Stimulated activated CD8-positive, alpha-beta memory T cell treated with anti-CD3 and anti-CD28 coated beads, Interleukin-2, amount 100 ng/mL, for 1 hour (primary cell): ENCODE results near the gene KMT2D.

Experiments
- DNase-seq, 2 donors: peaks; one replicate each; pipeline ENCODE4 v3.0.0-alpha.2; 2020; ENCODE audit warnings: low read depth in 2 of 2

Gene KMT2D

DNA sequence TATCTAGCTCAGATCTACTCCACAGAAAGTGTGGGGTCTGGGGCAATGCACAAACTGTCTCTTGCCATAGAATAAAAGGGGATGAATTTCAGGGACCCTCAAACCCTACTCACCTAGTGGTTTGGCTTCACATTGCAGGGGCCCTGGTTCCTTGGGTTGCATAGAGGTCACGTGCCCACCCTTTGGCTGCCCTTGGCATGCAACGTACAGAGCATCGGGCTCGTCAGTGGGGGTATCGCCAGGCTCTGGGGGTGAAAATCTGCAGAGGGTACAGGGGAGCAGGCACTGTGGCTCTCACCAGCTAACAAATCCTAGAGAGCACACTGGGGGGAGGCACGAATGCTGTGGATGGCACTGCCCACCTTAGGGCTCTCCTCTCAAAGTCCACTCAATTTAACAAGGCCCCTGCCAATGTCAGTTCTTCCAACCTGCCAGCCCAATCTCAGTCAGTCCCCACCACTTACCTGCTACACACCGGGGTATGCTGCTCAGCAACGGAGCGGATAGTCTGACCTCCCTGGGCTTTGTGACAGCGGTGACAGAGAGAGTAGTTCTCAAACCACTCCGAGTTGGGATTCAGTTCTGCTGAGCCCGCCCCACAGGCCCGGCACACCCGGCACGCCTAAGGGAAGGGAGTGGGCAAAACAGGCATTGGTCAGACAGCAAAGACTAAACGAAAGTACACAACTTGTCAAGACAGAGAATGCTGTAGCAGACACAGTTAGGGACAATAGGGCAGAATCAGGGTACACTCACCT, 8.0 kb downstream of the KMT2D start:
- DNase-seq = no peak

DNA sequence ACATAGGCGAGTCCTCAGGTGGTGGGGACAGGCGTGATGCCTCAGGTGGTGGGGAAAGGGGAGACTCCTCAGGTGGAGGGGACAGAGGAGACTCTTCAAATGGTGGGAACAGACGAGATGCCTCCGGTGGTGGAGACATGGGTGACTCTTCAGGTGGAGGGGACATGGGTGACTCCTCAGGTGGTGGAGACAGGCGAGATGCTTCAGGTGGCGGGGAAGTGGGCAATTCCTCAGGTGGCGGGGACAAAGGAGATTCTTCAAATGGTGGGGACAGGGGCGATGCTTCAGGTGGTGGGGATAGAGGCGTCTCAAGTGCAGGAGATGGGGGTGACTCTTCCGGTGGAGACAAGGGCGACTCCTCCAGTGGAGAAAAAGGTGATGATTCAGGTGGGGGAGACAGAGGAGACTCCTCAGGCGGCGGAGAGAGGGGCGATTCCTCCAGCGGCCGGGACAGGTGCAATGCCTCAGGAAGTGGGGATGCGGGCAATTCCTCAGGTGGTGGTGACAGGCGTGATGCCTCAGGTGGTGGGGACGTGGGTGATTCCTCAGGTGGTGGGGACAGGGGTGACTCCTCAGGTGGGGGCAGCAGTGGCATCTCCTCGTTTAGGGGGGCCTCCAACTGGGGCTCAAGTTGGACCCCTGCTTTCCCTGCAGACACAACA, 8.7 kb downstream of the KMT2D start:
- no peak for DNase-seq

DNA sequence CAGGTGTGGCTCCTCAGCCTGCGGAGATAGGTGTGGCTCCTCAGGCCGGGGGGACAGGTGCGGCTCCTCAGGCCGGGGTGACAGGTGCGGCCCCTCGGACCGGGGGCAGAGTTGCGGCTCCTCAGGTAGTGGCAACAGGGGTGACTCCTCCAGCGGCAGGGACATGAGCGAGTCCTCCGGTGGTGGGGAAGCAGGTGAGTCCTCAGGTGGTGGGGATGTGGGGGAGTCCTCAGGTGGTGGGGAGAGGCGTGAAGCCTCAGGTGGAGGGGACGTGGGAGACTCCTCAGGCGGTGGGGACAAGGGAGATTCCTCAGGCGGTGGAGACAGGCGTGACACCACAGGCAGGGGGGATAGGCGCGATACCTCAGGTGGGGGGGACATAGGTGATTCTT, 9.2 kb downstream of the KMT2D start:
- no peak for DNase-seq

DNA sequence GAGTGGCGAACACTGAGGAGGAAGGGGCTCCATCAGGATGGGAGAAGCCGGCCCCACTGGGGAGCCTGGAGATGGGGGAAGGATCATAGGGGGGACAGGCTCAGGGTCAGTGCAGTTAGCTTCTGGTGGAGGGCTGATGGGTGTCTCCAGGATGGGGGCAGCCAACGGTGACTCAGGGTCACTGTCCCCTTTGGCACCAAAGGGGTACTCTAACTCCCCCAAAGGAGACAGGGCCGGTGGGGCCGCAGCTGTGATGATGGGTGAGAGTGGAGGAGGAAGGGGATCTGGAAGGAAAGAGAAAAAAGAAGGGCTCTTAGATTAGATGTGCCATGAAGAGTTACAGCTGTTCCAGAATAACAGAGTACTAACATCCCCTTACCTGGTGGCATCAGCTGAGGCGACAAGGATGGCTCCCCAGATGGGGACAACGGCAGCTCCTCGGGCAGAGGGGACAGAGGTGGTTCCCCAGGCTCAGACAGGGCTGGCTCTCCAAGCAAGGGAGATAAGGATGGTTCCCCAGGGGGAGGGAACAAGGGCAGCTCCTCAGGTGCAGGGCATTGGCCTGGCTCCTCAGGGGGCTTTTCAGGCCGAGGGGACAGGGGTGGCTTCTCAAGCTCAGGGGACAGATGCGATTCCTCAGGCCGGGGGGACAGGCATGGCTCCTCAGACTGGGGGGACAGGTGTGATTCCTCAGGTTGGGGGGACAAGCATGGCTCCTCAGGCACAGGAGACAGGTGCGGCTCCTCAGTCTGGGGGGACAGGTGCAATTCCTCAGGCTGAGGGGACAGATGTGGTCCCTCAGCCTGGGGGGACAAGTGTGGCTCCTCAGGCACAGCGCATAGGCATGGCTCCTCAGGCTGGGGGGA, 9.9 kb downstream of the KMT2D start:
- DNase-seq = no peak

DNA sequence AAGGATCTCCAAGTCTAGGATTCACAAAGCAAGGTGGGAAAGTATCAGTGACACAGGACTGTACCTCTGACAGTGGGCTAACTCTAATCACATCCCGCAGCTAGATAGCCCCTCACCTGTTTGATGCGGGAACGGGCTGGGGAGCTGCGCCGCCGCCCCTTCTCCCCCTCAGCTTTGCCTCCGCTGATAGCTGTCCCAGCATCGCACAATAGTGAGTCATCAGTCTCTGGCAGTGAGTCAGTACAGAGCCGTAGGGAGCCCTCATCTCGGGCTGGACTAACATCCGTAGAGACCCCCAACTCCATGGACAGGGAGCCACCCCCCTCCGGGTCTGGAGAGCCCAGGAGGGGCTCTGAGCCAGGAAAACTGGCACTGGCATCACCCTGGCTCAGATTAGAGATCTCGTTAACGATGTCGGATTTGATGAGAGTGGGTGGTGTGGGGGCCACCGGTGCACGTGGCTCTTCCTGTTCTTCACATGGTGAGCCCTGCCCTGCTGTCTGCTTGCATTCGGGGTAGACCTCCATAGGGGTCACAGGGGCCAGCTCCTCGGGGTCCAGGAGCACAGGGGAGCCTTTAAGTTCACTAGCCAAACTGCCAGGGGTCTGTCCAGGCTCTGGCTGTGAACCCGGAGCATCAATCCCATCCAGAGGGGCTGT, 10.9 kb downstream of the KMT2D start:
- no peak for DNase-seq

DNA sequence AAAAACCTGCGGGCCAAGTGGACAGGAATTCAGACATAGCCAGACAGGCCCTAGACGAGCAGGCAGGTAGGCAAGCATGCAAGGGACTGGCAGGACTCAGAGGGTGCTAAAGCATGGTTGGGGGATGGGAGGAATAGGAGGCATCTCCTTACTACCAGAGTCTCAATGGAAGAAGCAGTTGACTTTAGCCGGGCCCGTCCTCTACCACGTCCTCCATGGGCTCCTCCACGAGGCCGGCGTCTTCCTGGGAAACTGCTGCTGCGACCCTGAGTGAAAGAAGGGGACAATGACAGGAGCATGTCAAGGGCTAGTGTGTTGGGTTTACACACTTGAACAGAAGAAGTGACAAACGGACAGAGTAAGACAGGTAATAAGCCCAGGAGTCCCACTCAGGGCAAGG, 11.6 kb downstream of the KMT2D start:
- DNase-seq = no peak

DNA sequence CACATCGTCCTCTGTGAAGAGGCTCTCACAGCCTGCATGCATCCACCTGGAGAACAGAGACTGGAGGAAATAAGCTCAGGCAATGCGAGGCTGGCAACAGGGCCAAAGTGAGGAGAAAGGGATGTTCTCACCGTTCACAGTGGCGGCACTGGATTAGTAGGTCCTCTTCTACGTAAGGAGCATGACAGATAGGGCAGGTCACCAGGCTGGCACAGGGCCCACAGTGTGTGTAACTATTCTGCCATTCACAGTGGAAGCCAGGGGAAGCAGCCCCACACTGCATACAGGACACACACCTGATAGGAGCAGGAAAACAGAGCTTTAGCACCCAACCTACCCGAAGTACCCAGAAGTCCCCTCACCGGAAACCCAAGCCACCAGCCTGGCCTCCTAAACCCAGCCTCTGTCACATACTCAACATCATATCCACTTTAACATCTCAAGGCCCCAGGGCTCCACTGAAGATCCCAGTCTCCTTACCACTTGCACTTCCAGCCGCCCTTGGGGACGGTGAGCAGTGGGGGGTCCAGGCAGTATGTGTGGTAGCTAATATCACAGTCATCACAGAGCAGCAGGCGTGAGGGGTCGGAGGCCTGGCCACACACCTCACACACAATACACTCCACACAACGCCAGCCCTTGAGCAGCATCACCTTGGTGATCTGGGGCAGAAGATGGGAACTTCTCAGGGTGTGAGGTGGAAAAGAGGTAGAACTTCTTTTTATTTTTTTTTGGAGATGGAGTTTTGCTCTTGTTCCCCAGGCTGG, 14.3 kb downstream of the KMT2D start:
- no peak for DNase-seq

DNA sequence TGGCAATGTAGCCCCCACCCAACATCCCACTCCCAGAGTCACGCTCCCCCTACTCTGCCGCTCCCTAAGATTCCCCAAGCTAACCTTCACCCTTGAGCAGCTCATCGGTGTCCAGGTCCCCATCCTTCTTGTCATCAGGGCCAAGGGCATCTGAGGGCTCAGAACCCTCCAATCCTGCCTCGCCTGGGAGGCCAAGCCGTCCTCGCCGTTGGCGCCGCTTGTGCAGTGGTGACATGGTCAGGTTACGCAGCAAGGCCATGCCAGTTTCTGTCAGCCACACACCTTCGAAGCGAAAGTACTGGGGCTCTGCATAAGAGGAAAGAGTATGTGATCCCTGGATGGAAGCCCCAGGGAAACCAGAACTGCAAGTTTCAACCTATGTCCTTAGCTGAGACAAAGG, 15.9 kb downstream of the KMT2D start:
- no peak for DNase-seq

DNA sequence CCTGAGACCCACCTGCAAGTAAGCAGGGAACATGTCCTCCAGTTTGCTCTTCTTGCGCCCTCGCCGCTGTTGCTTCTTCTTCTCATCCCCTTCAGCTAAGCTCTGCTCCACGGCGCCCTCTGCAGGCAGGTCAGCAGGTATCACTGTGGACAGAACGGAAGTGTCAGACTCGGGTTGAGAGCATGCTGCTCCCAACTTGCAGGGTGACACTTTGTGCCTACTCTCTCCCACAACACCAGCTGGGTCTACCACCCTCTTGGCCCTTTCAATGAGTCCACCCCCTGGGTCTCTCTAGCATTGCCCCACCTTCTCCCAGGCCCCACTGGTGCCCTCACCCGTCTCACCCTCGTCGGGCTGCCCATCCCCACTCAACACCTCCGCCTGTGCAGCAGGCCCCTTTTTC, 16.7 kb downstream of the KMT2D start:
- peak; percentile 62 to 68 for DNase-seq

DNA sequence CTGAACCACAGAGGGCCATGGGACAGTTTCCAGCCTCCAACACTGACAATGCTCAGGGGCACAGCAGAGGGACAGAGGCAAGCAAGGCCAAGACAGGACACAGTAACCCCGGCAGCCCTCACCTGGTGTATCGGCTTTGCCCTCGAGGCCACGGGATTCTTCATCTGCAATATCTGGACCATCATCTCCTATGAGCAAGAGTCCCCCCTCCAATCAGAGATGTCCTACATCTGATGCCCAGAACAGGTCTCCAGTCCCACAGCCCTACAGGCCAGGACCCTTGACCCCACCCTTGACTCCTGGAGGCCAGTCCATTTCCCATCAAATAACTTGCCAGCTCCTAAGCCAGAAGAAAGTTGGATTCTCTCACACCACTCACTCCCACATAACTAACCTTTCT, 17.4 kb downstream of the KMT2D start:
- no peak for DNase-seq

DNA sequence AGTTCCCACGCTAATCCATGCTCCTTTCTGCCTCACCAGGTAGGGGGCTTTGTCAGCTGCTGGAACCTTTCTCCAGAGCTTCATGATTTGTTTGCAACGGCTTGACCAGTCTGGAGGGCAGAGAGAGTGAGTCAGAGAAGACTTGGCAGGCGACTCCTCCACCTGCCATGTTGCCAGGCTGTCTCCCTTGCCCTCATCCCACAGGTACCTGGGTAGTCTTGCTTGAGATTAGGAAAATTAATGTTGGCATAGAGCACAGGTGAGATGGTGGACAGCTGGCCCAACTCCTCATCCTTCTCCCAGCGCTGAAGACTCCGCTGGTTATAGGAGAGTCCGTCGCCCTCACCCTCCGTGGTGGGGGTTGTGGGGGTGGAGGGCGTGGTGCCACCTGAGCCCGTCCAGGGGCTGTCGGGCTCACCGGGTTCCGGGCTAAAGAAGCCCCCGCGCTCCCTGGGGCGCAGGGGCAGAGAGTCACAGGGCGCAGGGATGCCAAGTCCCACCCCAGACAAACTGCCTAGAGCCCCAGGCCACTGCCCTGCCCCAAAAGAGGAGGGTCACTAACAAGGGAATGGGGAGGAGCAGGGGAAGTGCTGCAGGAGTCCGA, 18.6 kb downstream of the KMT2D start:
- no peak for DNase-seq

DNA sequence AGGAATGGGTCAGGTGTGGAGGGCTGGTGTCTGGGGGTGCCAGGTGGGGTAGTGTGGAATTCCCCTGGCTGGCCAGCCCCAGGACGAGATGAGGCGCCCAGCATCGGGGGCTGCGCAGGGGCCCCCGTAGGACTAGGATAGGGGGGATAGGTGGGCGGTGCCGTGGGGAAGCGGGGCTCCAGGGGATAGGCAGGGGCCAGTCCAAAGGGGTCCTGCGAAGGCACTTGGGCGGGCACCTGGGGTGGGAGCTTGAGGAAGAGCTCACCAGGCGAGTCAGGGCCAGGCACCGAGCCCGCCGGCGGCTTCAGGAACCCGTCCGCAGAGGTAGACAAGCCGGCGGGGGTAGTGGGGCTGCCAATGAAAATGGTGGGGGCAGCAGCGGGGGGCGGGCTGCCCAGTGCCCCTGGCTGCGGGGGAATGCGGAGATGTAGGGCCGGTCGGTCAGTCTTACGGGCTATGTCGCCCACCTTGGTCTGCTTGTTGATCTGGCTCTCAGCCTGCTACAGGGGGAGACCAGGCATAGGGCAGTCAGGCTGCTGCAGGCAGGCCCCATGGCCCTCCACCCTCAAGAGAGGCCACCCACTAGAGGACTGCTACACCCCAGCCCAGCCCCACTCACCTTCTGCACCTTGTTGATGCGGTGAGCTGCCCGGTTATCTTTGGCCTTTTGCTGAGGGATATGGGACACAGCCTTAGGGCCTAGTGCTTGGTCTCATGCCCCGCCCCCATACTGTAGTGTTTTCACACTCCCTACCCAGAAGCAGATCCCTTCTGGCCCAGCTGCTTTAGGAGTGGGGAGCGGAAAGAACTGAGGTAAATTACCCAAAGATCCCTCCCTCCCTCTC, 19.3 kb downstream of the KMT2D start:
- DNase-seq = no peak

DNA sequence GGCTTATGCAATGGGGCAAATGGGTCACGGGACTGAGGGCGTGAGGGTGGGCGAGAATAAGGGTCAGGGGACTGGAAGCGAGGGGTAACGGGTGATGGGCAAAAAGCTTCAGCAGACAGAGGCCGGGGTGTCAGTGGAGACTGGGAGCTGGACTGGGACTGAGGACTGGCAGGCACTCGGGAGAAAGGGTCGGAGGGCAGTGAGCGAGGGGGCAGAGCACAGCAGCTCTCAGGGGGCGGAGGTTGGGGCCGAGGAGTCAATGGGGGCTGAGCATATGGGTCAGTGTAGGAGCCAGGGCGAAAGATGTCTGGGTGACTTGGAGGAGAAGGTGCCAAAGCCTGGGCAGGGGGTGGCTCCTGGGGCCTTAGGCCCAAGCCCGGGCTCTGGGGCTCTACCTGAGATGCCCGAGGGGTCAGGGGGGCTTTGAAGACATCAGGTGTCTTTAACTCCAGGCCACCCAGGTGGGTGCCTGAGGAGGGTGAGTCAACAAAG, 20.2 kb downstream of the KMT2D start:
- no peak for DNase-seq

DNA sequence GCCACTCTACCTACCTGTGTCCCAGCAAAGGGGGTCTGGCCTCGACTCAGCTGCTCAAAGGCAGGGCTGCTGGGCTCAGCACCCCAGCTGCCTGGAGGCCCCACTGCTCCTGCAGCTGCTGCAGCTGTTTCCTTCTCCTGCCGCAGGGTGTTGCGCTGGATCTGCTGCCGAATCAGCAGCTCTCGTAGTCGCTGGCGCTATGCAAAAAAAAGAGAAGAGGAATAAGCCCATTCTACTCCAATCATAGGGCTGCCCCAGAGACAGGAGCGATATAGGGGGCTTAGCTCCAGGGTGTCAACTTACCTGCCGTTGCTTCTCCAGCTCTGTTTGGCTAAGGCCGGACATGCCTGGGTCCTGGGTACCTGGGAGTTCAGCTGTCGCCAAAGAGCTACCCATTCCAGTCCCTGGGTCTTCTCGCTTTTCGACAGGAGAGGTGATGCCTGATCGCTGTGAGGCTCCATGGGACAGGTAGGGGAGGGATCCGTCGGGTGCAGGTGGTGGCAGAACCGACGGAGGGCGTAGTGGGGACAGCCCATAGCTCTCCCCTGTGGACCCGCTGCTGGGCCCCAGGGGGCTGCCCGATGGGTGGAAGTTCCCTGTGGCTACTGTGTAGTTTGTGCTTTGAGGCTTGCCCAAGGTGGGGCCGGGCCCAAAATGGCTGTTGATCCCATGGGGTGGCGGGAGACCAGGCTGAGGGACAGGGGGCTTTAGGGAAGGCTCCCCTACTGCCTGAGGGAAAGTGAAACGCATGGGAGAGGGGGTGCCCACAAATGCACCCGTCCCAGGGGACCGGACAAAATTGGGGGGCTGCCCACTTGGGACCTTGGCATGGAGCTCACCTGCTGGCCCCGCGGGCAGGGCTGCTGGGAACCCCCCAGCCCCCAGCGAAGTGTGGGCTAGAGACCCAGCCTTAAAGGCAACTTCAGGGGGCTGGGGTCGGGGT, 20.9 kb downstream of the KMT2D start:
- no peak for DNase-seq

DNA sequence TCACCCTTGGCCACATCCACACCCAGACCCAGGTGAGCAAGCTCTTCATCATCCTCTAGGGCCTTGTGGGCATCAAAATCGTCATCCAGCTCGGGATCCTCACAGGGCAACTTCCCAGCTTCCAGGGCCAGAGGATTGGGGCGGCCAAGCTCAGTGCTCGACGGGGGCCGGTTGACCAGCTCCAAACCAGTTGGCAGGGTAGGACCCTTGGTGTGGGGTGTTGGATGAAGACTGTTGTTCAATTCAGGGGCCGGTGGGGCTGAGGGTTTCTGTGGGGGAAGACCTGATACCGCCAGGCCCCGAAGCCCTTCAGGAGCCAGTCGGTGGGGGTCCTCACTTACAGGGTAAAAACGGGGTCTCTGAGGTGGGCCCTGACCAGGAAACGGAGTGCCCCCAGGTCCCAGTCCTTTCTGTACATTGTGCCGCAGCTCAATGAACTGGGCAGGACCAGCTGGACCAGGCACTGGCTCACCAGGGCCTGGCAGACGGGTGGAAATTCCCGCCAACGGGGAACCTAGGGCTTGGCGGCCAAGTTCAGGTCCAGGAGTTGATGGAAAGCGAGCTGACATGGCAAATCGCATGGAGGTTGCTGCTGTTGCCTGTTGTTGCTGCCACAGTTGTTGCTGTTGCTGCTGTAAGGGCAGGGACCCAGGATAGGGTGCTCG, 22.2 kb downstream of the KMT2D start:
- no peak for DNase-seq

DNA sequence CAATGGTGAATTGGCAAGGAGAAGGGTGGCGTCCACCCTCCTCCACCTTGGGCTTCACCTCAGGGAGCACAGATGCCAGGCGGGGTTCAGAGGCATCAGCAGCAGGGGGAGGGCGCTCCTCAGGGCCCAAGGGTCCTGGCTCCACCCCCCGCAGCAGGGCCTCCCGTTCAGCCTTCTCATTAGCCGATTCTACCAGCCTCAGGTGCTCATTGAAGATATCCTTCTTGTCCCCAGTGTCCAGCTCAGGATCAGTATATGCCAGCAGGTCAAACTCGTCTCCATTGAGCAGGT, 22.7 kb downstream of the KMT2D start:
- DNase-seq = no peak

DNA sequence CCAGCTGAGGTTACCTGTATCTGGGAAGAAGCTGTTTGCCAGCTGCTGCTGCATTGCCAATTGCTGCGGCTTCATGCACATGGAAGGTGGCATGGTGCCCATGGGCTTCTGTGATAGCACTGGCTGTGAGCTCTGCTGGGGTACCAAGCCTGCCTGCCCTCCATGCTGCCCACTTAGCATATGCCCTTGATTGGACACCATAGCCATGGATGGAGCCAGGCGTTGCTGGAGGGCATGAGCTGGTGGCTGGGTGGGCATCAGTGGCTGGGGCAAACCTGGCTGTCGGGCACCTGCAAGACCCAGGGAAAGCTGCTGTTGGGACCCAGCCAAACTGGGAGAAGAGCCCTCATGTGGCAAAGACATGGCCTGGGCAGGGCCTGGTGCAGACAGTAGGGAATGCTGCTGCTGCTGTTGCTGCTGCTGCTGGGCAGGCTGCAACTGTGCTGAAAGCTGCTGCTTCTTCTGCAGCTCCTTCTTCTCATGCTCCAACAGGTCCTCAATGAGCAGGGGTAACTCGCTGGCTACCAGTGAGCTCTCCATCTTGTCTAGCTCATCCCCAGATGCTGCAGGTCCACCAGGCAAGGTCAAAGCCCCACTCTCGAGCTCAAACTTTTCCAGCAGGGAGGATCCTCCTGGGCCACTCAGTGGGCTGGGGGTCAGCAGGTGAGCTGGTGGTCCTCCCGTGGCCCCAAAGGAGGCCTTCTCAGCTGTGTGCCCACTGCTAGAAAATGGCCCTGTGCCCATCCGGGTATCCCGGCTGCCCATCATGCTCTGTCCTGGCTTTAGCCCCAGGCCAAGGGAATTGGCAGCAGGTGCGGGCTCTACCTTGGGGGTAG, 23.3 kb downstream of the KMT2D start:
- no peak for DNase-seq

DNA sequence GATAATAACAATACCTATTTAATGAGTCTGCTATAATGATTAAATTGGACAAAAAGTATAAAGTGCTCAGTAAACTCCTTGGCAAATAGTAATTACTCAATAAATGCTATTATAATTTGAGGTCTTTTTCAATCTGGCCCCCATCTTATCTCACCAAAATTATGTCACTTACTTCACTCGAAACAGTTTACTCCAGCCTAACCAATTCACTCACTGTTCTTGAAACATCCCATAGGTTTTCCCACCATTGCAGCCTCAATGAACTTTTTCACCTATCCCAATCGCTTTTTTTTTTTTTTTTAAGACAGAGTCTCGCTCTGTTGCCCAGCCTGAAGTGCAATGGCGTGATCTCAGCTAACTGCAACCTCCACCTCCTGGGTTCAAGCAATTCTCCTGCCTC, 24.6 kb downstream of the KMT2D start:
- DNase-seq = no peak
